PC-3 (cell line): Measurements from ENCODE around the gene MYO18A. TPM values are rescaled to one million over a fixed set of nuclear protein-coding genes. Genes with fewer than 3 reads are reported as not detected.
"Not testable (repeated sequence)": the region's sequence is repeated elsewhere in the genome, so short reads cannot be mapped to it uniquely, and the experiment has no call there.

Experiments used
- ATAC-seq: fragments of 200-7000 bp; cut with Tn5 transposase; 2 replicates; pipeline ENCODE4 v1.9.1; 2020; ENCODE audit warnings: mild to moderate bottlenecking, moderate library complexity
- BruUV-seq: library from RNA; stranded (reverse); fragments of 400-500 nt; replicated peaks from 2 replicates; lab custom pipeline; 2021; lab: Mats Ljungman, UMichigan
- CTCF ChIA-PET: fragments of 300-600 bp; sonication (Branson Sonifier 250); formaldehyde crosslinking; loops from one replicate; lab custom pipeline; 2022; ENCODE audit warnings: antibody characterized with exemption; lab: Charles Lee
- POLR2A ChIA-PET: fragments of 300-600 bp; sonication (Branson Sonifier 250); formaldehyde crosslinking; loops from one replicate; lab custom pipeline; 2022; ENCODE audit warnings: antibody characterized with exemption; ENCODE audit not compliant: unreplicated experiment; lab: Charles Lee
- DNase-seq: peaks from one replicate; pipeline ENCODE4 v3.0.0-alpha.2; 2015
- H2AFZ ChIP-seq: fragments of 300-600 bp; sonication (generic); 2 replicates; pipeline ENCODE4 v1.6.0; 2016; ENCODE audit warnings: antibody characterized with exemption, low read length
- H3F3A ChIP-seq: fragments of 300-600 bp; sonication (generic); one replicate; pipeline ENCODE4 v1.6.0; 2017; ENCODE audit warnings: antibody characterized with exemption, low read length, control low read depth, mild to moderate bottlenecking; ENCODE audit not compliant: unreplicated experiment
- H3K27ac ChIP-seq: fragments of 300-600 bp; sonication (generic); 2 replicates; pipeline ENCODE4 v1.5.1; 2016; ENCODE audit warnings: mild to moderate bottlenecking, low read length
- H3K27me3 ChIP-seq: fragments of 300-600 bp; sonication (generic); 2 replicates; pipeline ENCODE4 v1.6.1; 2016; ENCODE audit warnings: low read length, mixed read lengths
- H3K36me3 ChIP-seq: fragments of 300-600 bp; sonication (generic); 2 replicates; pipeline ENCODE4 v1.6.1; 2016; ENCODE audit warnings: low read depth, mixed run types, low read length, mixed read lengths
- H3K4me1 ChIP-seq: fragments of 300-600 bp; sonication (generic); 2 replicates; pipeline ENCODE4 v1.5.1; 2016; ENCODE audit warnings: low read length; ENCODE audit not compliant: insufficient read depth
- H3K4me2 ChIP-seq: fragments of 300-600 bp; sonication (generic); 2 replicates; pipeline ENCODE4 v1.6.0; 2016; ENCODE audit warnings: low read length
- H3K4me3 ChIP-seq: fragments of 300-600 bp; sonication (generic); 2 replicates; pipeline ENCODE4 v1.5.1; 2016; ENCODE audit warnings: mild to moderate bottlenecking, low read length, mixed read lengths
- H3K79me2 ChIP-seq: fragments of 300-600 bp; sonication (generic); 2 replicates; pipeline ENCODE4 v1.6.1; 2017; ENCODE audit warnings: low read length, mixed read lengths
- H3K9ac ChIP-seq: fragments of 300-600 bp; sonication (generic); 2 replicates; pipeline ENCODE4 v1.6.0; 2016; ENCODE audit warnings: mild to moderate bottlenecking, low read length
- H3K9me2 ChIP-seq: fragments of 300-600 bp; sonication (generic); replicated peaks from 2 replicates; pipeline ENCODE4 v1.6.1; 2016; ENCODE audit warnings: mixed run types, low read length, mixed read lengths
- H3K9me3 ChIP-seq: fragments of 300-600 bp; sonication (generic); 2 replicates; pipeline ENCODE4 v1.6.1; 2016; ENCODE audit warnings: low read length, mixed read lengths
- H4K20me1 ChIP-seq: fragments of 300-600 bp; sonication (generic); 2 replicates; pipeline ENCODE4 v1.6.1; 2016; ENCODE audit warnings: low read length, mixed read lengths
- CTCF ChIP-seq: fragments of 300-600 bp; sonication (generic); conservative IDR thresholded peaks from 2 replicates; pipeline ENCODE4 v1.5.1; 2017; ENCODE audit warnings: antibody characterized with exemption, low read depth, mild to moderate bottlenecking, low read length
- EZH2 ChIP-seq: fragments of 300-600 bp; sonication (generic); IDR thresholded peaks from one replicate; pipeline ENCODE4 v1.6.1; 2017; ENCODE audit warnings: antibody characterized with exemption, mild to moderate bottlenecking, low read length; ENCODE audit not compliant: unreplicated experiment
- EZH2phosphoT487 ChIP-seq: fragments of 300-600 bp; sonication (generic); IDR thresholded peaks from 2 replicates; pipeline ENCODE4 v1.6.1; 2018; ENCODE audit warnings: mild to moderate bottlenecking, antibody characterized with exemption, low read length, borderline replicate concordance
- intact Hi-C: fragments of 100-400 bp; cut with micrococcal nuclease; formaldehyde crosslinking; loops from 2 replicates; pipeline ENCODE4 v1.9.0; 2023
- total RNA-seq: library from RNA; depleted of rRNA; stranded (reverse); fragments of >200 nt; gene quantifications from 2 replicates; pipeline ENCODE4 v1.2.3, GENCODE V29; 2014

MYO18A gene
- total RNA-seq, 1 experiment from 2014 or later: 28.0 TPM

DNA sequence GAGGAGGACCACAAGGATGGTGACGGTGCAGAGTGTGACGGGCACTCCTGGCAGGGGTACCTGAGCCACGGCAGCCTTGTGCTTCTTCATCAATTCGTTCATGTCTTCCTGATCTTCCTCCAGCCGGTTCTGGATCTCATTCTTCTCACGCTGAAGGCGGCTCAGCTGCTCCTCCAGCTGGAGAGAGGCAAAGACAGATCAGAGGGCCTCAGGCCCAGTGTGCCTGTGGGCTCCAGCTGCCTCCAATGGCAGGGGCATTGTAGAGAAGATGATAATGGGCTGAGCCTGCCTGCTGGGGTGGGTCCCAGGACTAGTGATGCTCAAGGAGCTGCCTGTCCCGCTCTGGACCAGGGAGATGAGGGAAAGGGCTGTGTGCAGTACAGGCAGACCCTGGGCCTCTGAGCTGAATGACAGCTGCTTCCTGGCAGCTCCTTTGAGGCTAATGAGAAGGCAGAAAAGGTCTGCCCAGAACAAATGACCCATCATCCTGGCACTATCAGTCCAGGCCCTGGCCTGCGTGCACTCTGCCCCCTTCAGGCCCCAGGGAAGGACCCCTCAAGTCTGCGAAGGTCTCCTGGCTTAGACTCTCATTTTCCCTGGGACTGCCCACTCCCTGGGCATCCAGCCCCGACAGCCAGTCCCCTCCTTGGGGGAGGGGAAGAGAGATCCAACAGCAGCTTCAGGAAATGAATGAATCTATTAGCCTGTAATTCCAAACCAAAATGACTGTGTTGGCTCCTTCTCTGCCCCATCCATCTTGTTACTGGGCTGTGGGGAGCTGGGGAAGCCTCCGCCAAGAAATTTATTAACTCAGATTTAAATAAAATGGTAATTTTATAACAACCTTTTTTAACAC lies 89.2 kb downstream of the MYO18A start:
- intact Hi-C loops: no loop called here
- no peaks in the 10 kb centered on the region for H3K4me1 ChIP-seq
- no peaks in the 10 kb centered on the region for H3F3A ChIP-seq
- no peaks in the 10 kb centered on the region for H3K79me2 ChIP-seq
- CTCF ChIA-PET: no interaction called here
- no peak overlapping the region for H3K4me3 ChIP-seq
- no peak for DNase-seq
- ATAC-seq: no peak
- H3K36me3 ChIP-seq: no peaks in the 10 kb centered on the region
- no peak for TF ChIP-seq EZH2
- TF ChIP-seq EZH2phosphoT487: no peak
- no peak for TF ChIP-seq CTCF
- no TSS peak for BruUV-seq
- no peak overlapping the region for H3K4me2 ChIP-seq
- no peaks in the 10 kb centered on the region for H3K27me3 ChIP-seq
- no peak overlapping the region for H2AFZ ChIP-seq
- no peak overlapping the region for H3K27ac ChIP-seq
- H3K9me3 ChIP-seq: no peaks in the 10 kb centered on the region
- H4K20me1 ChIP-seq: no peaks in the 10 kb centered on the region
- H3K9me2 ChIP-seq: no peaks in the 10 kb centered on the region
- no peak overlapping the region for H3K9ac ChIP-seq
- POLR2A ChIA-PET: no interaction called here

- Histone ChIP-seq H3K27ac (no peak overlapping the region), H3K4me3 (no peak overlapping the region), H3K9me2 (no peaks in the 10 kb centered on the region), H3F3A (no peaks in the 10 kb centered on the region), H3K4me2 (no peak overlapping the region), H3K9me3 (no peaks in the 10 kb centered on the region), H3K9ac (no peak overlapping the region), H3K4me1 (no peaks in the 10 kb centered on the region), H3K36me3 (no peaks in the 10 kb centered on the region), H2AFZ (no peak overlapping the region), H4K20me1 (no peaks in the 10 kb centered on the region), H3K79me2 (no peaks in the 10 kb centered on the region), H3K27me3 (no peaks in the 10 kb centered on the region)
- no TSS peak for BruUV-seq
- ChIA-PET CTCF (no interaction called here), POLR2A (no interaction called here)
- DNase-seq (no peak), ATAC-seq (no peak)
- TF ChIP-seq EZH2: no peak
- no peak for TF ChIP-seq EZH2phosphoT487
- TF ChIP-seq CTCF: no peak
- intact Hi-C loops: no loop called here
These were observed 90.1 kb downstream of the MYO18A start for GRCh38 chr17:29090108-29090507.

DNA sequence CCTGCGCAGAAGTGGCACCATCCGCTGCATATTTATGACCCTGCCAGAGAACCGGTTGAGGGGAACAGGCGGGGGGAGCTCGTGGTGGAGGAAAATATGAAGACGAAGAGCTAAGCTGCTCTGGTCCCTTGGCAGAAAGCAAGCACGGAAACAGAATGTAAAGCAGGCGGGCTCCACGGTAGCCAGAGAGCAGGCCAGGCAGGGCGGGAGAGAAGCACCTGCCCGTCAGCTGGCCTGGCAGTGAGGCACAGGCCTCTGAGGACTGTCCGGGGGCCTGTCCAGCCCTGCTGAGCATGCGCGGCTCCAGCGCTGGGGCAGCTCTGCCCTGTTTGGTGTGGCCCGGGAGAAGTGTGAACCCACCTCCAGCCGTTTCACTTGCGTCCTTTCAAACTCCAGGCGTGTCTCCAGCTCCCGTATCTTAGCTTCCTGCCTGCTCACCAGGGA lies 90.6 kb downstream of the MYO18A start:
- ATAC-seq (no peak), DNase-seq (no peak)
- Histone ChIP-seq H3K9me2 (no peaks in the 10 kb centered on the region), H2AFZ (no peak overlapping the region), H4K20me1 (no peaks in the 10 kb centered on the region), H3K9me3 (no peaks in the 10 kb centered on the region), H3K27ac (no peak overlapping the region), H3K36me3 (no peaks in the 10 kb centered on the region), H3K4me2 (no peak overlapping the region), H3K27me3 (no peaks in the 10 kb centered on the region), H3K4me1 (no peaks in the 10 kb centered on the region), H3K79me2 (no peaks in the 10 kb centered on the region), H3F3A (no peaks in the 10 kb centered on the region), H3K9ac (no peak overlapping the region), H3K4me3 (no peak overlapping the region)
- no TSS peak for BruUV-seq
- intact Hi-C loops: no loop called here
- CTCF ChIA-PET: no interaction called here
- TF ChIP-seq CTCF (no peak), EZH2 (no peak), EZH2phosphoT487 (no peak)
- POLR2A ChIA-PET: no interaction called here

DNA sequence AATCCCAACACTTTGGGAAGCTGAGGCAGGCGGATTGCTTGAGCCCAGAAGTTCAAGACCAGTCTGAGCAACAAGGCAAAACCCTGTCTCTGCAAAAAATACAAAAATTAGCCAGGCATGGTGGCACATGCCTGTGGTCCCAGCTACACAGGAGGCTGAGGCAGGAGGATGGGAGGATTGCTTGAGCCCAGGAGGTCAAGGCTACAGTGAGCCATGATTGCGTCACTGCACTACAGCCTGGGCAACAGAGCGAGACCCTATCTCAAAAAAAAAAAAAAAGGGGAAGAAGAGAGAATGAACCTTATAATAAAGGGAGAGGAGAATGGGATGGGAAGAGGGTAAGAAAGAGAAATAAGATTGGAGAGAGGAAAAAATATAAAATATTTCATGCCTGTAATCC lies 91.4 kb downstream of the MYO18A start:
- H3K79me2 ChIP-seq, DNase-seq, H3K9me2 ChIP-seq, POLR2A ChIA-PET, H3K27me3 ChIP-seq, intact Hi-C loops, CTCF ChIA-PET, H3K9ac ChIP-seq, BruUV-seq, H3K9me3 ChIP-seq, ATAC-seq, H3K4me3 ChIP-seq, H3F3A ChIP-seq, H3K36me3 ChIP-seq, H3K4me2 ChIP-seq, H3K4me1 ChIP-seq, H4K20me1 ChIP-seq, H2AFZ ChIP-seq, H3K27ac ChIP-seq: not testable (repeated sequence)
